DOHH2 (cell line): ENCODE data around the gene ARCN1.

Source experiments
- H3F3A ChIP-seq: fragments of 200-600 bp; sonication (generic), shearing (Covaris generic); 2 replicates; pipeline ENCODE4 v1.6.0; 2016; ENCODE audit warnings: antibody characterized with exemption, mild to moderate bottlenecking; ENCODE audit not compliant: control insufficient read depth, insufficient read depth
- H3K27ac ChIP-seq: fragments of 200-600 bp; sonication (generic); 2 replicates; pipeline ENCODE4 v1.5.1; 2014; ENCODE audit warnings: low read depth, mild to moderate bottlenecking, low read length, moderate library complexity
- H3K27me3 ChIP-seq: fragments of 200-600 bp; sonication (generic); 2 replicates; pipeline ENCODE4 v1.6.1; 2014; ENCODE audit warnings: mild to moderate bottlenecking, low read length, mixed read lengths; ENCODE audit not compliant: control insufficient read depth
- H3K36me3 ChIP-seq: fragments of 200-600 bp; sonication (generic); 2 replicates; pipeline ENCODE4 v1.6.1; 2014; ENCODE audit warnings: mild to moderate bottlenecking, low read length, moderate library complexity, mixed read lengths; ENCODE audit not compliant: control insufficient read depth
- H3K4me1 ChIP-seq: fragments of 200-600 bp; sonication (generic); 2 replicates; pipeline ENCODE4 v1.6.1; 2014; ENCODE audit warnings: mild to moderate bottlenecking, low read length, mixed read lengths; ENCODE audit not compliant: control insufficient read depth
- H3K4me2 ChIP-seq: fragments of 200-600 bp; sonication (generic); 2 replicates; pipeline ENCODE4 v1.6.0; 2014; ENCODE audit warnings: mild to moderate bottlenecking, low read length, moderate library complexity
- H3K4me3 ChIP-seq: fragments of 200-600 bp; sonication (generic); 2 replicates; pipeline ENCODE4 v1.5.1; 2014; ENCODE audit warnings: mild to moderate bottlenecking, low read length, mixed read lengths
- H3K79me2 ChIP-seq: fragments of 200-600 bp; sonication (generic); 2 replicates; pipeline ENCODE4 v1.6.1; 2014; ENCODE audit warnings: mild to moderate bottlenecking, low read length, mixed read lengths; ENCODE audit not compliant: control insufficient read depth
- H3K9me2 ChIP-seq: fragments of 200-600 bp; sonication (generic); replicated peaks from 2 replicates; pipeline ENCODE4 v1.6.1; 2014; ENCODE audit warnings: mild to moderate bottlenecking, low read length, mixed read lengths; ENCODE audit not compliant: control insufficient read depth
- H3K9me3 ChIP-seq: fragments of 200-600 bp; sonication (generic); 2 replicates; pipeline ENCODE4 v1.6.1; 2014; ENCODE audit warnings: antibody characterized with exemption, low read length, mixed read lengths; ENCODE audit not compliant: control insufficient read depth, insufficient read depth
- H4K20me1 ChIP-seq: fragments of 200-600 bp; sonication (generic); 2 replicates; pipeline ENCODE4 v1.6.0; 2014; ENCODE audit warnings: low read depth, mild to moderate bottlenecking, antibody characterized with exemption, low read length, moderate library complexity; ENCODE audit not compliant: control insufficient read depth, insufficient read depth
- EZH2phosphoT487 ChIP-seq: fragments of 200-600 bp; sonication (generic); IDR thresholded peaks from 2 replicates; pipeline ENCODE4 v1.6.1; 2017; ENCODE audit warnings: borderline replicate concordance, mild to moderate bottlenecking, antibody characterized with exemption, low read length, moderate library complexity, mixed read lengths
- TF ChIP-seq, protein P1 (sequence below): fragments of 200-600 bp; sonication (generic); IDR thresholded peaks from one replicate; pipeline ENCODE4 v1.5.1; 2014; ENCODE audit warnings: antibody characterized with exemption, mild to moderate bottlenecking, low read depth, low read length; ENCODE audit not compliant: poor library complexity, severe bottlenecking

ARCN1 gene

DNA sequence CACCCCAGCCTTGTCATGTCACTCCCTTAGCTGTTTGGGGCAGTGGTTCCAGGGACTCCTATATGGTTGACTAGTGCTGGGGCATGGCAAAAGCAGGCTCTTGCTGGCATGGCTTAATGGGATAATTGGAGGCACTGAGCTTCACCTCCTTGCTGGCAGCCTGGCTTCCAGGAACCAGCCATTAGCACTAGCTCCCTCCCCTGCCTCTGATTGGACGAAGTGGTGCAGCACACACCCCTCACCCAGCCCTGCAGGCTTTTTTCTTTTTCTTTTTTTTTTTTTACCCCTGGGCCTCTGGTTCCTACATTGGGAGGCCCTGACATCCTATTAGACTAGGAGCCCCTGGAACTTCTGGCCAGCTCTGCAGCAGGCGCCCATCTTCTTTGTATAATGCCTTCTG is 53.8 kb downstream of the ARCN1 start:
- Histone ChIP-seq H3K27me3 (peaks cover 34% of the 10 kb centered on the region), H3K4me3 (no peak overlapping the region), H3F3A (no peaks in the 10 kb centered on the region), H3K4me1 (peaks cover 7% of the 10 kb centered on the region), H3K79me2 (no peaks in the 10 kb centered on the region), H3K9me3 (no peaks in the 10 kb centered on the region), H3K36me3 (no peaks in the 10 kb centered on the region), H3K27ac (no peak overlapping the region), H3K9me2 (no peaks in the 10 kb centered on the region), H3K4me2 (no peak overlapping the region), H4K20me1 (no peaks in the 10 kb centered on the region)
- TF ChIP-seq, protein P1, sequence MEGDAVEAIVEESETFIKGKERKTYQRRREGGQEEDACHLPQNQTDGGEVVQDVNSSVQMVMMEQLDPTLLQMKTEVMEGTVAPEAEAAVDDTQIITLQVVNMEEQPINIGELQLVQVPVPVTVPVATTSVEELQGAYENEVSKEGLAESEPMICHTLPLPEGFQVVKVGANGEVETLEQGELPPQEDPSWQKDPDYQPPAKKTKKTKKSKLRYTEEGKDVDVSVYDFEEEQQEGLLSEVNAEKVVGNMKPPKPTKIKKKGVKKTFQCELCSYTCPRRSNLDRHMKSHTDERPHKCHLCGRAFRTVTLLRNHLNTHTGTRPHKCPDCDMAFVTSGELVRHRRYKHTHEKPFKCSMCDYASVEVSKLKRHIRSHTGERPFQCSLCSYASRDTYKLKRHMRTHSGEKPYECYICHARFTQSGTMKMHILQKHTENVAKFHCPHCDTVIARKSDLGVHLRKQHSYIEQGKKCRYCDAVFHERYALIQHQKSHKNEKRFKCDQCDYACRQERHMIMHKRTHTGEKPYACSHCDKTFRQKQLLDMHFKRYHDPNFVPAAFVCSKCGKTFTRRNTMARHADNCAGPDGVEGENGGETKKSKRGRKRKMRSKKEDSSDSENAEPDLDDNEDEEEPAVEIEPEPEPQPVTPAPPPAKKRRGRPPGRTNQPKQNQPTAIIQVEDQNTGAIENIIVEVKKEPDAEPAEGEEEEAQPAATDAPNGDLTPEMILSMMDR: no peak
- TF ChIP-seq EZH2phosphoT487: no peak

DNA sequence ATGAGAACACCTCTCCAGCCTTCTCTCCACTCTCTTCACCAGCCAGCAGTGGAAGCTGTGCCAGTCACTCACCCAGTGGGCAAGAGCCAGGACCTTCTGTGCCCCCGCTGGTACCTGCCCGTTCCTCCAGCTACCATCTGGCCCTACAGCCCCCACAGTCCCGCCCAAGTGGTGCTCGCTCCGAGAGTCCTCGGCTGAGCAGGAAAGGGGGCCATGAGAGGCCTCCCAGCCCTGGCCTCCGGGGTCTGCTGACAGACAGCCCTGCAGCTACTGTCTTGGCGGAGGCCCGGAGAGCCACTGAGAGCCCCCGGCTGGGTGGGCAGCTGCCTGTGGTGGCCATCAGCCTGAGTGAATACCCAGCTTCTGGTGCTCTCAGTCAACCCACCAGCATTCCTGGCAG is 55.4 kb downstream of the ARCN1 start:
- no peaks in the 10 kb centered on the region for H3F3A ChIP-seq
- H3K9me3 ChIP-seq: no peaks in the 10 kb centered on the region
- H3K4me3 ChIP-seq: no peak overlapping the region
- no peak overlapping the region for H3K4me2 ChIP-seq
- H4K20me1 ChIP-seq: no peaks in the 10 kb centered on the region
- TF ChIP-seq EZH2phosphoT487: no peak
- TF ChIP-seq, protein P1: no peak
- no peaks in the 10 kb centered on the region for H3K79me2 ChIP-seq
- H3K36me3 ChIP-seq: no peaks in the 10 kb centered on the region
- H3K27me3 ChIP-seq: peaks cover 22% of the 10 kb centered on the region
- H3K4me1 ChIP-seq: no peaks in the 10 kb centered on the region
- no peaks in the 10 kb centered on the region for H3K9me2 ChIP-seq
- H3K27ac ChIP-seq: no peak overlapping the region

DNA sequence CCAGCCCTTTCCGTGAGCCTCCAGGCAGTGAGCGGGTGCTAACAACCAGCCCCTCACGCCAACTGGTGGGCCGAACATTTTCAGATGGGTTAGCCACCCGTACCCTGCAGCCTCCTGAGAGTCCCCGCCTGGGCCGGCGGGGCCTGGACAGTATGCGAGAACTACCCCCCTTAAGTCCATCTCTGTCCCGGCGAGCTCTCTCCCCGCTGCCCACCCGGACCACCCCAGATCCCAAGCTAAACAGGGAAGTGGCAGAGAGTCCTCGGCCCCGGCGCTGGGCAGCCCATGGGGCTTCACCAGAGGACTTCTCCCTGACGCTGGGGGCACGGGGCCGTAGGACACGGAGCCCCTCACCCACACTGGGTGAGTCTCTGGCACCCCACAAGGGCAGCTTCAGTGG is 55.8 kb downstream of the ARCN1 start:
- TF ChIP-seq EZH2phosphoT487: no peak
- TF ChIP-seq, protein P1: no peak

More for the DNA sequence above, 55.8 kb downstream of the ARCN1 start:
- no peaks in the 10 kb centered on the region for H4K20me1 ChIP-seq
- no peaks in the 10 kb centered on the region for H3K9me3 ChIP-seq
- no peak overlapping the region for H3K27ac ChIP-seq
- H3K9me2 ChIP-seq: no peaks in the 10 kb centered on the region
- no peaks in the 10 kb centered on the region for H3K36me3 ChIP-seq
- no peaks in the 10 kb centered on the region for H3K79me2 ChIP-seq
- H3K4me3 ChIP-seq: no peak overlapping the region
- no peaks in the 10 kb centered on the region for H3K4me1 ChIP-seq
- H3F3A ChIP-seq: no peaks in the 10 kb centered on the region
- no peak overlapping the region for H3K4me2 ChIP-seq
- H3K27me3 ChIP-seq: peaks cover 17% of the 10 kb centered on the region; the same call in 1 of the 2 replicates
